GM12878 (cell line): ENCODE measurements around the gene FBXW8. TPM values are rescaled to one million over a fixed set of nuclear protein-coding genes. Genes with fewer than 3 reads are reported as not detected.

Experiments used
- ATF2 ChIP-seq: IDR thresholded peaks from 2 replicates; pipeline ENCODE4 v1.6.1; 2012; ENCODE audit warnings: low read length, inconsistent platforms
- BCL3 ChIP-seq: IDR thresholded peaks from 2 replicates; pipeline ENCODE4 v1.6.1; 2011; ENCODE audit warnings: borderline replicate concordance, low read depth, mild to moderate bottlenecking, moderate library complexity, low read length; ENCODE audit not compliant: insufficient read depth, poor library complexity, severe bottlenecking
- IKZF2 ChIP-seq, 2 experiments: fragments of 450-650 bp; IDR thresholded peaks; 2 replicates each; pipeline ENCODE4 v1.6.1; 2017; ENCODE audit warnings: mild to moderate bottlenecking in 2 of 2, moderate library complexity in 2 of 2
- IRF4 ChIP-seq: IDR thresholded peaks from 2 replicates; pipeline ENCODE4 v1.6.1; 2011; ENCODE audit warnings: low read depth, low read length
- JUND ChIP-seq: IDR thresholded peaks from 2 replicates; pipeline ENCODE4 v1.6.1; 2012; ENCODE audit warnings: low read depth, mild to moderate bottlenecking, low read length, improper control_type of control experiment, moderate library complexity
- MTA3 ChIP-seq: IDR thresholded peaks from 2 replicates; pipeline ENCODE4 v1.6.1; 2012; ENCODE audit warnings: low read length, inconsistent platforms, borderline replicate concordance
- NBN ChIP-seq: fragments of 450-650 bp; IDR thresholded peaks from 2 replicates; pipeline ENCODE4 v1.6.1; 2016
- NR2F1 ChIP-seq: fragments of 450-650 bp; conservative IDR thresholded peaks from 2 replicates; pipeline ENCODE4 v1.6.1; 2017; ENCODE audit warnings: mild to moderate bottlenecking
- POU2F2 ChIP-seq: IDR thresholded peaks from 3 replicates; pipeline ENCODE4 v1.6.1; 2011; ENCODE audit warnings: low read depth, mild to moderate bottlenecking, low read length, borderline replicate concordance
- PRDM15 ChIP-seq: fragments of 450-650 bp; formaldehyde crosslinking; IDR thresholded peaks from 2 replicates; pipeline ENCODE4 v1.4.0; 2020; ENCODE audit warnings: mild to moderate bottlenecking, moderate library complexity
- RELB ChIP-seq: fragments of 450-650 bp; IDR thresholded peaks from 2 replicates; pipeline ENCODE4 v1.6.1; 2017; ENCODE audit warnings: low read depth, mild to moderate bottlenecking, moderate library complexity
- SMC3 ChIP-seq: IDR thresholded peaks from 2 replicates; pipeline ENCODE4 v1.6.1; 2011; ENCODE audit warnings: low read length, improper control_type of control experiment, borderline replicate concordance
- SREBF1 ChIP-seq: IDR thresholded peaks from 2 replicates; pipeline ENCODE4 v1.6.1; 2012; ENCODE audit warnings: mild to moderate bottlenecking, low read length
- STAT1 ChIP-seq: fragments of 450-650 bp; conservative IDR thresholded peaks from 2 replicates; pipeline ENCODE4 v1.6.1; 2014; ENCODE audit warnings: antibody characterized with exemption, mild to moderate bottlenecking
- ZBED1 ChIP-seq: IDR thresholded peaks from 2 replicates; pipeline ENCODE4 v1.6.1; 2016; ENCODE audit warnings: borderline replicate concordance
- polyA plus RNA-seq, 11 experiments: library from polyadenylated mRNA; depleted of rRNA in 4 of 11; unstranded in 6 of 11; stranded (reverse) in 5 of 11; fragments of >200 nt; fragmentation: Nextera tagmentation in 4 of 11; fragmentation: Illumina TruSeq in 1 of 11; extraction: Ambion mirVana in 4 of 11; extraction: Trizol in 1 of 11; gene quantifications; 1 replicate in 1 of 11; 2 replicates in 10 of 11; pipeline versions ENCODE4 v1.2.1 to v1.2.3, GENCODE V29; 2011 to 2016; ENCODE audit warnings: inconsistent platforms in 2 of 11, missing spikeins in 2 of 11, low read depth in 1 of 11
- total RNA-seq, 4 experiments: library from RNA; depleted of rRNA in 3 of 4; stranded (reverse); fragments of >200 nt in 3 of 4; fragmentation: Illumina TruSeq in 1 of 4; extraction: Trizol in 1 of 4; gene quantifications; 2 replicates each; pipeline versions ENCODE4 v1.2.1 to v1.2.3, GENCODE V29; 2013 to 2021

Gene FBXW8
- total and polyA plus RNA-seq, 10 of the 15 experiments (the other 5 are each of a cell fraction or from before 2014, with no cell fraction given): 0.49 to 7.5 (median 4.4) TPM

- TF ChIP-seq MTA3: no peak
- no peak for TF ChIP-seq RELB
- TF ChIP-seq SMC3: no peak; the same call in 1 of the 2 replicates
- 0 out of 2 replicates have a peak, but pooled peaks have one; percentile 26 for TF ChIP-seq JUND
- TF ChIP-seq ATF2: peak; percentile 30; the same call in 1 of the 2 replicates
- TF ChIP-seq NBN: peak; percentile 76
- no peak for TF ChIP-seq SREBF1
- TF ChIP-seq POU2F2: peak; percentile 66; the same call in 1 of the 3 replicates
- TF ChIP-seq NR2F1: peak; percentile 47; the same call in 1 of the 2 replicates
- TF ChIP-seq BCL3: peak; percentile 16
- peak; percentile 50; a peak in 2 of 4 replicates for TF ChIP-seq IKZF2 (IDR thresholded peaks at IDR 0.05)
- no peak for TF ChIP-seq STAT1
- TF ChIP-seq IRF4: peak; percentile 75; the same call in 1 of the 2 replicates
- TF ChIP-seq PRDM15: no peak
- TF ChIP-seq ZBED1: no peak
These were observed 6.0 kb downstream of the FBXW8 start (continued) for GRCh38 chr12:116916714-116917114.
